HepG2 (cell line): ENCODE measurements around the gene SOX9. TPM values are rescaled to one million over a fixed set of nuclear protein-coding genes. Genes with fewer than 3 reads are reported as not detected.

Experiments used
- E2F5 ChIP-seq: sonication (generic); formaldehyde crosslinking; conservative IDR thresholded peaks from 2 replicates; pipeline ENCODE4 v1.4.0; 2020; ENCODE audit warnings: missing genetic modification reagents
- FIP1L1 ChIP-seq: fragments of 200-400 bp; formaldehyde crosslinking; IDR thresholded peaks from 2 replicates; pipeline ENCODE4 v1.6.1; 2018; ENCODE audit warnings: low read depth, mild to moderate bottlenecking, low read length, moderate library complexity, borderline replicate concordance; ENCODE audit not compliant: insufficient read depth
- FOXK1 ChIP-seq: sonication (generic); formaldehyde crosslinking; IDR thresholded peaks from 2 replicates; pipeline ENCODE4 v1.4.0; 2020; ENCODE audit warnings: low read depth, missing genetic modification reagents, borderline replicate concordance
- HOXA3 ChIP-seq: sonication (generic); formaldehyde crosslinking; IDR thresholded peaks from 2 replicates; pipeline ENCODE4 v1.5.0; 2020; ENCODE audit warnings: missing genetic modification reagents
- IKZF5 ChIP-seq: IDR thresholded peaks from 2 replicates; pipeline ENCODE4 v1.6.1; 2018; ENCODE audit warnings: missing genetic modification reagents, mild to moderate bottlenecking, missing compliant biosample characterization
- KLF6 ChIP-seq: IDR thresholded peaks from 2 replicates; pipeline ENCODE4 v1.8.0; 2016; ENCODE audit warnings: missing biosample characterization, missing genetic modification reagents
- NONO ChIP-seq, 2 experiments: fragments of 450-650 bp in 1 of 2; sonication (generic) in 1 of 2; formaldehyde crosslinking in 1 of 2; IDR thresholded peaks in 1 of 2; conservative IDR thresholded peaks in 1 of 2; 2 replicates each; pipeline versions ENCODE4 v1.6.1 to v1.8.0; 2017 to 2022; ENCODE audit warnings: mild to moderate bottlenecking in 1 of 2, missing genetic modification reagents in 1 of 2, moderate library complexity in 1 of 2
- NR2F6 ChIP-seq, 2 experiments: IDR thresholded peaks; 2 replicates each; pipeline ENCODE4 v1.6.1; 2016; ENCODE audit warnings: antibody characterized with exemption in 1 of 2, mild to moderate bottlenecking in 1 of 2
- ONECUT2 ChIP-seq: sonication (generic); formaldehyde crosslinking; IDR thresholded peaks from 2 replicates; pipeline ENCODE4 v1.4.0; 2020; ENCODE audit warnings: missing genetic modification reagents
- SIX1 ChIP-seq: sonication (generic); formaldehyde crosslinking; IDR thresholded peaks from 2 replicates; pipeline ENCODE4 v1.4.0; 2020; ENCODE audit warnings: missing genetic modification reagents, borderline replicate concordance
- STAT5B ChIP-seq: sonication (generic); formaldehyde crosslinking; IDR thresholded peaks from 2 replicates; pipeline ENCODE4 v1.4.0; 2020; ENCODE audit warnings: missing genetic modification reagents
- ZBTB38 ChIP-seq: sonication (generic); formaldehyde crosslinking; IDR thresholded peaks from 2 replicates; pipeline ENCODE4 v1.5.1; 2020; ENCODE audit warnings: mild to moderate bottlenecking, missing genetic modification reagents
- ZNF607 ChIP-seq: sonication (generic); formaldehyde crosslinking; IDR thresholded peaks from 2 replicates; pipeline ENCODE4 v1.5.1; 2020; ENCODE audit warnings: missing genetic modification reagents, mild to moderate bottlenecking, borderline replicate concordance
- ZNF772 ChIP-seq: sonication (generic); formaldehyde crosslinking; IDR thresholded peaks from 2 replicates; pipeline ENCODE4 v1.5.0; 2020; ENCODE audit warnings: mild to moderate bottlenecking, missing genetic modification reagents
- ZSCAN25 ChIP-seq: sonication (generic); formaldehyde crosslinking; IDR thresholded peaks from 2 replicates; pipeline ENCODE4 v1.8.0; 2022; ENCODE audit warnings: mild to moderate bottlenecking, missing genetic modification reagents
- polyA plus RNA-seq, 8 experiments: library from polyadenylated mRNA; depleted of rRNA in 3 of 8; stranded (reverse) in 7 of 8; unstranded in 1 of 8; fragments of >200 nt; fragmentation: Illumina TruSeq in 4 of 8; extraction: Trizol in 4 of 8; gene quantifications; 2 replicates each; pipeline versions ENCODE4 v1.2.1 to v1.2.3, GENCODE V29; 2011 to 2016; ENCODE audit warnings: low read depth in 4 of 8, missing spikeins in 1 of 8, mixed read lengths in 1 of 8; ENCODE audit not compliant: insufficient read depth in 1 of 8
- total RNA-seq, 5 experiments: library from RNA; depleted of rRNA; stranded (reverse); fragments of >200 nt; fragmentation: Illumina TruSeq; extraction: Trizol; gene quantifications; 2 replicates each; pipeline ENCODE4 v1.2.3, GENCODE V29; 2016; ENCODE audit warnings: low read depth in 1 of 5
- TF ChIP-seq, protein P1 (sequence below): fragments of 450-650 bp; IDR thresholded peaks from 2 replicates; pipeline ENCODE4 v1.6.1; 2017
- TF ChIP-seq, protein P2 (sequence below): sonication (generic); formaldehyde crosslinking; IDR thresholded peaks from 2 replicates; pipeline ENCODE4 v1.5.0; 2020; ENCODE audit warnings: mild to moderate bottlenecking, low read depth, missing genetic modification reagents, borderline replicate concordance
- TF ChIP-seq, protein P3 (sequence below): sonication (generic); formaldehyde crosslinking; IDR thresholded peaks from 2 replicates; pipeline ENCODE4 v1.4.0; 2020; ENCODE audit warnings: missing genetic modification reagents
- TF ChIP-seq, protein P4 (sequence below): sonication (generic); formaldehyde crosslinking; IDR thresholded peaks from 2 replicates; pipeline ENCODE4 v1.5.1; 2020; ENCODE audit warnings: mild to moderate bottlenecking, moderate library complexity, missing genetic modification reagents

SOX9 gene
- total and polyA plus RNA-seq, 2 of the 13 experiments (the other 11 are each of a cell fraction or from before 2014, with no cell fraction given): 16.1 to 27.6 TPM

GRCh38 chr17:72126575-72127486 lies 6.0 kb downstream of the SOX9 start (continued):
- TF ChIP-seq IKZF5 (CRISPR knock-in tag): peak; percentile 52; the same call in 1 of the 2 replicates
- TF ChIP-seq KLF6 (CRISPR knock-in tag): peak; percentile 41; the same call in 1 of the 2 replicates
- TF ChIP-seq ZSCAN25 (CRISPR knock-in tag): no peak
- no peak for TF ChIP-seq E2F5 (CRISPR knock-in tag)
- TF ChIP-seq, protein P1, sequence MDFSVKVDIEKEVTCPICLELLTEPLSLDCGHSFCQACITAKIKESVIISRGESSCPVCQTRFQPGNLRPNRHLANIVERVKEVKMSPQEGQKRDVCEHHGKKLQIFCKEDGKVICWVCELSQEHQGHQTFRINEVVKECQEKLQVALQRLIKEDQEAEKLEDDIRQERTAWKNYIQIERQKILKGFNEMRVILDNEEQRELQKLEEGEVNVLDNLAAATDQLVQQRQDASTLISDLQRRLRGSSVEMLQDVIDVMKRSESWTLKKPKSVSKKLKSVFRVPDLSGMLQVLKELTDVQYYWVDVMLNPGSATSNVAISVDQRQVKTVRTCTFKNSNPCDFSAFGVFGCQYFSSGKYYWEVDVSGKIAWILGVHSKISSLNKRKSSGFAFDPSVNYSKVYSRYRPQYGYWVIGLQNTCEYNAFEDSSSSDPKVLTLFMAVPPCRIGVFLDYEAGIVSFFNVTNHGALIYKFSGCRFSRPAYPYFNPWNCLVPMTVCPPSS: no peak
- TF ChIP-seq ZNF607 (CRISPR knock-in tag): peak; percentile 29; the same call in 1 of the 2 replicates
- peak; percentile 61 for TF ChIP-seq NR2F6 (IDR thresholded peaks at IDR 0.05)
- peak; percentile 83 for TF ChIP-seq NR2F6 (CRISPR knock-in tag; IDR thresholded peaks at IDR 0.05)
- TF ChIP-seq NONO (IDR thresholded peaks at IDR 0.05): no peak
- peak; percentile 21; the same call in 1 of the 2 replicates for TF ChIP-seq NONO (CRISPR knock-in tag; conservative IDR thresholded peaks at IDR 0.05)
- peak; percentile 56; the same call in 1 of the 2 replicates for TF ChIP-seq FOXK1
- TF ChIP-seq FIP1L1: 0 out of 2 replicates have a peak, but pooled peaks have one; percentile 13
- TF ChIP-seq ZNF772 (CRISPR knock-in tag): 0 out of 2 replicates have a peak, but pooled peaks have one; percentile 15
- TF ChIP-seq, protein P2, sequence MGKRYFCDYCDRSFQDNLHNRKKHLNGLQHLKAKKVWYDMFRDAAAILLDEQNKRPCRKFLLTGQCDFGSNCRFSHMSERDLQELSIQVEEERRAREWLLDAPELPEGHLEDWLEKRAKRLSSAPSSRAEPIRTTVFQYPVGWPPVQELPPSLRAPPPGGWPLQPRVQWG (CRISPR knock-in tag): no peak
- peak; percentile 33; the same call in 1 of the 2 replicates for TF ChIP-seq ONECUT2
- no peak for TF ChIP-seq ZBTB38 (CRISPR knock-in tag)
- TF ChIP-seq STAT5B (CRISPR knock-in tag): no peak
- peak; percentile 52; the same call in 1 of the 2 replicates for TF ChIP-seq SIX1 (CRISPR knock-in tag)
- TF ChIP-seq, protein P3, sequence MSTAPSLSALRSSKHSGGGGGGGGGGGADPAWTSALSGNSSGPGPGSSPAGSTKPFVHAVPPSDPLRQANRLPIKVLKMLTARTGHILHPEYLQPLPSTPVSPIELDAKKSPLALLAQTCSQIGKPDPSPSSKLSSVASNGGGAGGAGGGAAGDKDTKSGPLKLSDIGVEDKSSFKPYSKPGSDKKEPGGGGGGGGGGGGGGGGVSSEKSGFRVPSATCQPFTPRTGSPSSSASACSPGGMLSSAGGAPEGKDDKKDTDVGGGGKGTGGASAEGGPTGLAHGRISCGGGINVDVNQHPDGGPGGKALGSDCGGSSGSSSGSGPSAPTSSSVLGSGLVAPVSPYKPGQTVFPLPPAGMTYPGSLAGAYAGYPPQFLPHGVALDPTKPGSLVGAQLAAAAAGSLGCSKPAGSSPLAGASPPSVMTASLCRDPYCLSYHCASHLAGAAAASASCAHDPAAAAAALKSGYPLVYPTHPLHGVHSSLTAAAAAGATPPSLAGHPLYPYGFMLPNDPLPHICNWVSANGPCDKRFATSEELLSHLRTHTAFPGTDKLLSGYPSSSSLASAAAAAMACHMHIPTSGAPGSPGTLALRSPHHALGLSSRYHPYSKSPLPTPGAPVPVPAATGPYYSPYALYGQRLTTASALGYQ (CRISPR knock-in tag): peak; percentile 62
- TF ChIP-seq, protein P4, sequence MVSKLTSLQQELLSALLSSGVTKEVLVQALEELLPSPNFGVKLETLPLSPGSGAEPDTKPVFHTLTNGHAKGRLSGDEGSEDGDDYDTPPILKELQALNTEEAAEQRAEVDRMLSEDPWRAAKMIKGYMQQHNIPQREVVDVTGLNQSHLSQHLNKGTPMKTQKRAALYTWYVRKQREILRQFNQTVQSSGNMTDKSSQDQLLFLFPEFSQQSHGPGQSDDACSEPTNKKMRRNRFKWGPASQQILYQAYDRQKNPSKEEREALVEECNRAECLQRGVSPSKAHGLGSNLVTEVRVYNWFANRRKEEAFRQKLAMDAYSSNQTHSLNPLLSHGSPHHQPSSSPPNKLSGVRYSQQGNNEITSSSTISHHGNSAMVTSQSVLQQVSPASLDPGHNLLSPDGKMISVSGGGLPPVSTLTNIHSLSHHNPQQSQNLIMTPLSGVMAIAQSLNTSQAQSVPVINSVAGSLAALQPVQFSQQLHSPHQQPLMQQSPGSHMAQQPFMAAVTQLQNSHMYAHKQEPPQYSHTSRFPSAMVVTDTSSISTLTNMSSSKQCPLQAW: peak; percentile 47; the same call in 1 of the 2 replicates
- peak; percentile 40; the same call in 1 of the 2 replicates for TF ChIP-seq HOXA3
